Astrocyte (in vitro differentiated cells and primary cell): Measurements from ENCODE around the gene RAB30. TPM values are rescaled to one million over a fixed set of nuclear protein-coding genes. Genes with fewer than 3 reads are reported as not detected.

Experiments
- DNase-seq: peaks from one replicate; pipeline ENCODE4 v3.0.0-alpha.2; 2010; ENCODE audit warnings: low read depth
- FAIRE-seq: peaks from 2 replicates; lab custom pipeline; 2011; peaks lifted over from hg19 to GRCh38; lab: Jason Lieb, UNC
- H2AFZ ChIP-seq: 2 replicates; pipeline ENCODE4 v1.6.0; 2012; ENCODE audit warnings: low read depth, low read length, inconsistent platforms
- H3K27ac ChIP-seq: 2 replicates; pipeline ENCODE4 v1.5.1; 2011; ENCODE audit warnings: low read depth, low read length, inconsistent platforms
- H3K27me3 ChIP-seq: 2 replicates; pipeline ENCODE4 v1.6.0; 2011; ENCODE audit warnings: low read length, inconsistent platforms; ENCODE audit not compliant: insufficient read depth
- H3K36me3 ChIP-seq: 2 replicates; pipeline ENCODE4 v1.5.1; 2011; ENCODE audit warnings: low read length, inconsistent platforms; ENCODE audit not compliant: insufficient read depth
- H3K4me1 ChIP-seq: 2 replicates; pipeline ENCODE4 v1.5.1; 2011; ENCODE audit warnings: low read length, inconsistent platforms; ENCODE audit not compliant: insufficient read depth
- H3K4me2 ChIP-seq: 2 replicates; pipeline ENCODE4 v1.6.0; 2012; ENCODE audit warnings: low read length, inconsistent platforms
- H3K4me3 ChIP-seq: 2 replicates; pipeline ENCODE4 v1.5.1; 2011; ENCODE audit warnings: low read depth, mild to moderate bottlenecking, low read length, inconsistent platforms; ENCODE audit not compliant: insufficient read depth
- H3K79me2 ChIP-seq: 2 replicates; pipeline ENCODE4 v1.6.0; 2012; ENCODE audit warnings: mild to moderate bottlenecking, low read length, inconsistent platforms; ENCODE audit not compliant: insufficient read depth
- H3K9ac ChIP-seq: 2 replicates; pipeline ENCODE4 v1.6.0; 2012; ENCODE audit warnings: mild to moderate bottlenecking, low read length, inconsistent platforms
- H3K9me3 ChIP-seq: 2 replicates; pipeline ENCODE4 v1.5.1; 2012; ENCODE audit warnings: low read depth, mild to moderate bottlenecking, low read length, inconsistent platforms; ENCODE audit not compliant: insufficient read depth
- H4K20me1 ChIP-seq: 2 replicates; pipeline ENCODE4 v1.6.0; 2012; ENCODE audit warnings: low read length, inconsistent platforms; ENCODE audit not compliant: insufficient read depth
- H3K27ac Mint-ChIP-seq: one replicate; pipeline ENCODE4 v1.8.0; 2021; ENCODE audit warnings: mild to moderate bottlenecking, mixed read lengths; ENCODE audit not compliant: unreplicated experiment
- H3K27me3 Mint-ChIP-seq: one replicate; pipeline ENCODE4 v1.8.0; 2021; ENCODE audit warnings: low read depth, mixed read lengths; ENCODE audit not compliant: unreplicated experiment
- H3K36me3 Mint-ChIP-seq: one replicate; pipeline ENCODE4 v1.8.0; 2021; ENCODE audit warnings: low read depth, mixed read lengths; ENCODE audit not compliant: unreplicated experiment
- H3K4me1 Mint-ChIP-seq: one replicate; pipeline ENCODE4 v1.8.0; 2021; ENCODE audit warnings: low read depth, mixed read lengths; ENCODE audit not compliant: unreplicated experiment
- H3K4me3 Mint-ChIP-seq: one replicate; pipeline ENCODE4 v1.8.0; 2021; ENCODE audit warnings: mild to moderate bottlenecking, moderate library complexity, mixed read lengths; ENCODE audit not compliant: unreplicated experiment
- H3K9me3 Mint-ChIP-seq: one replicate; pipeline ENCODE4 v1.8.0; 2021; ENCODE audit warnings: mild to moderate bottlenecking, mixed read lengths; ENCODE audit not compliant: unreplicated experiment
- EZH2 ChIP-seq: IDR thresholded peaks from 2 replicates; pipeline ENCODE4 v1.6.1; 2012; ENCODE audit warnings: mild to moderate bottlenecking, low read length, inconsistent platforms; ENCODE audit not compliant: insufficient read depth
- total RNA-seq: library from RNA; stranded (reverse); gene quantifications from 2 replicates; pipeline ENCODE4 v1.2.1, GENCODE V29; 2021
- TF ChIP-seq, protein P1 (sequence below): IDR thresholded peaks from 2 replicates; pipeline ENCODE4 v1.5.1; 2011; ENCODE audit warnings: low read depth, mild to moderate bottlenecking, inconsistent platforms, low read length, moderate library complexity; ENCODE audit not compliant: insufficient read depth

The RAB30 gene
- total RNA-seq, 1 donor from 2014 or later, result 40.0 TPM

DNA sequence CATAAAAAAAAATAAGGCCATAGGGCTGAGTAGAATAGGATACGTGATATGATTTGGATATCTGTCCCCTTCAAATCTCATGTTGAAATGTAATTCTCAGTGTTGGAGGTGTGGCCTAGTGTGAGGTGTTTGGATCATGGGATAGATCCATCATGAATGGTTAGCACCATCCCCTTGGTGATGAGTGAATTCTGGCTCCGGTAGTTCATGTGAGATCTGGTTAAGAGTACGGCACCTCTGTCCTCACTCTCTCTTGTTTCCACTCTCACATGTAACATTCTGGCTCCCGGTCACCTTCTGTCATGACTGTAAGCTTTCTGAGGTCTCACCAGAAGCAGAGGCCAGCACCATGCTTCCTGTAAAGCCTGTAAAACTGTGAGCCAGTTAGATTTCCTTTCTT lies 45.5 kb downstream of the RAB30 start:
- no peak for DNase-seq
- H3K9me3 Mint-ChIP-seq, result no peaks in the 10 kb centered on the region
- Histone ChIP-seq H3K4me2 (no peak overlapping the region), H3K36me3 (no peaks in the 10 kb centered on the region), H4K20me1 (peaks cover 49% of the 10 kb centered on the region), H3K79me2 (peaks cover 74% of the 10 kb centered on the region), H2AFZ (no peak overlapping the region), H3K9ac (no peak overlapping the region), H3K27ac (no peak overlapping the region), H3K4me3 (no peak overlapping the region), H3K9me3 (no peaks in the 10 kb centered on the region), H3K4me1 (no peaks in the 10 kb centered on the region), H3K27me3 (no peaks in the 10 kb centered on the region)
- no peak for TF ChIP-seq EZH2
- TF ChIP-seq, protein P1, sequence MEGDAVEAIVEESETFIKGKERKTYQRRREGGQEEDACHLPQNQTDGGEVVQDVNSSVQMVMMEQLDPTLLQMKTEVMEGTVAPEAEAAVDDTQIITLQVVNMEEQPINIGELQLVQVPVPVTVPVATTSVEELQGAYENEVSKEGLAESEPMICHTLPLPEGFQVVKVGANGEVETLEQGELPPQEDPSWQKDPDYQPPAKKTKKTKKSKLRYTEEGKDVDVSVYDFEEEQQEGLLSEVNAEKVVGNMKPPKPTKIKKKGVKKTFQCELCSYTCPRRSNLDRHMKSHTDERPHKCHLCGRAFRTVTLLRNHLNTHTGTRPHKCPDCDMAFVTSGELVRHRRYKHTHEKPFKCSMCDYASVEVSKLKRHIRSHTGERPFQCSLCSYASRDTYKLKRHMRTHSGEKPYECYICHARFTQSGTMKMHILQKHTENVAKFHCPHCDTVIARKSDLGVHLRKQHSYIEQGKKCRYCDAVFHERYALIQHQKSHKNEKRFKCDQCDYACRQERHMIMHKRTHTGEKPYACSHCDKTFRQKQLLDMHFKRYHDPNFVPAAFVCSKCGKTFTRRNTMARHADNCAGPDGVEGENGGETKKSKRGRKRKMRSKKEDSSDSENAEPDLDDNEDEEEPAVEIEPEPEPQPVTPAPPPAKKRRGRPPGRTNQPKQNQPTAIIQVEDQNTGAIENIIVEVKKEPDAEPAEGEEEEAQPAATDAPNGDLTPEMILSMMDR, result no peak
- FAIRE-seq, result no peak
- H3K4me1 Mint-ChIP-seq, result peaks cover 14% of the 10 kb centered on the region
- peaks cover 2% of the 10 kb centered on the region for H3K36me3 Mint-ChIP-seq
- H3K27me3 Mint-ChIP-seq, result no peaks in the 10 kb centered on the region
- no peak overlapping the region for H3K27ac Mint-ChIP-seq
- H3K4me3 Mint-ChIP-seq, result no peak overlapping the region

DNA sequence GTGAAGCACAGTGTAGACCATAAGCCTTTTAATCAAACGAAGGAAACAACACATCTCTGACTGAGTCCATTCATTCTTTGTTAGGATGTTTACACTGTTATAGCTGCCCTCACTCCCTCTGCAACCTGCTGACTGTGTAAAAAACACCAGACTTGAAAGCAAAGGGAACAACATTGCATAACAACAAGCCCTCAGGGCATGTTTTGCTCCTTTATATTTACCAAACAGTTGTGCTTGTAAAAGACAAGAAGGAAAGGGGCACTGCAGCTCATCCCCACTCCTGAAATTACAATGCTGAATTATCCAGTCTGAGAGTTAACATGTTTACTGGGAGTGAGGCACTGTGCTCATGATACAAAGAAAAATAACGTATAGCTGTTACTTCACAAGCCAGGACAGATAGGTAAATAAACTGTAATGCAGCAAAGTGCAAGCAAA lies 46.4 kb downstream of the RAB30 start:
- DNase-seq (no peak), FAIRE-seq (no peak)
- Histone ChIP-seq H3K4me3 (no peak overlapping the region), H3K27me3 (no peaks in the 10 kb centered on the region), H3K79me2 (peaks cover 75% of the 10 kb centered on the region), H3K36me3 (no peaks in the 10 kb centered on the region), H2AFZ (no peak overlapping the region), H3K4me2 (no peak overlapping the region), H3K9ac (no peak overlapping the region), H3K9me3 (no peaks in the 10 kb centered on the region), H4K20me1 (peaks cover 50% of the 10 kb centered on the region), H3K27ac (no peak overlapping the region), H3K4me1 (no peaks in the 10 kb centered on the region)
- no peaks in the 10 kb centered on the region for H3K9me3 Mint-ChIP-seq
- no peaks in the 10 kb centered on the region for H3K36me3 Mint-ChIP-seq
- H3K4me1 Mint-ChIP-seq, result peaks cover 17% of the 10 kb centered on the region
- no peaks in the 10 kb centered on the region for H3K27me3 Mint-ChIP-seq
- no peak overlapping the region for H3K4me3 Mint-ChIP-seq
- no peak for TF ChIP-seq EZH2
- TF ChIP-seq, protein P1, result no peak
- no peak overlapping the region for H3K27ac Mint-ChIP-seq

DNA sequence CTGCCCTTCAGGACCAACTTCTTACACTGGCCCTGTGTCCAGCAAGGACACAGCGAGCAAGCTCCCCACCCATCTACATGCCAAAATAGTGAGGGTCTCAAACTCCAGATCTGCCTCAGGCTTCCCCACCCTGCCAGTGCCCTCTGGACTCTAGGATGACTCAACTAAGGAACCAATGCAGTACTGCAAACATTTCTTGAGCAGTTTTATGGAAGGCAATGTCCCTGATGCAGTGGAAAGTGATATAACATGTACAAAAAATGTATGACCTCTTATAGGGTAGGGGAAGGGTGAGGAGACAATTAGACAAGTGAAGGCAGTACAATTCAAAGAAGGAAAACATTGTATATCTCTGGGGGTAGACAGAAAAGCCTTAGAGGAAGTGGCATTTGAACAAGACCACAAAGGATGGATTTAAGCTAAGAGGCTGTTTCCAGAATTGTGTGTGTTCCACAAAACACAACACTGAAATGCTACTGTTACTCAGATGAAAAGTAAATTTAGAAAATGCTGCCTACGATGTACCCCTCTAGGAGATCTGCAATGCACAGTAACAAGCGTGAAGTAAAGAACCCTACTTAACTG lies 47.3 kb downstream of the RAB30 start:
- H3K27ac ChIP-seq, result no peak overlapping the region
- H3K27me3 ChIP-seq, result no peaks in the 10 kb centered on the region
- no peak for FAIRE-seq
- TF ChIP-seq, protein P1, result no peak
- no peak for TF ChIP-seq EZH2
- H2AFZ ChIP-seq, result no peak overlapping the region
- H3K79me2 ChIP-seq, result peaks cover 74% of the 10 kb centered on the region
- H4K20me1 ChIP-seq, result peaks cover 56% of the 10 kb centered on the region
- no peaks in the 10 kb centered on the region for H3K4me1 ChIP-seq
- Mint-ChIP-seq H3K4me1 (peaks cover 19% of the 10 kb centered on the region), H3K36me3 (peaks cover 1% of the 10 kb centered on the region), H3K27ac (no peak overlapping the region), H3K9me3 (no peaks in the 10 kb centered on the region), H3K27me3 (no peaks in the 10 kb centered on the region), H3K4me3 (no peak overlapping the region)
- H3K4me3 ChIP-seq, result no peak overlapping the region
- no peaks in the 10 kb centered on the region for H3K36me3 ChIP-seq
- H3K9me3 ChIP-seq, result no peaks in the 10 kb centered on the region
- H3K9ac ChIP-seq, result no peak overlapping the region
- no peak overlapping the region for H3K4me2 ChIP-seq
- DNase-seq, result no peak
